Stimulated activated naive CD4-positive, alpha-beta T cell (primary cell): ENCODE measurements around the gene GBX2.
"Not testable (repeated sequence)": the region's sequence is repeated elsewhere in the genome, so short reads cannot be mapped to it uniquely, and the experiment has no call there.

Source experiments
- DNase-seq, 6 experiments: peaks; one replicate each; lab custom pipeline; 2025; lab: John Stamatoyannopoulos, UW

The GBX2 gene

DNA sequence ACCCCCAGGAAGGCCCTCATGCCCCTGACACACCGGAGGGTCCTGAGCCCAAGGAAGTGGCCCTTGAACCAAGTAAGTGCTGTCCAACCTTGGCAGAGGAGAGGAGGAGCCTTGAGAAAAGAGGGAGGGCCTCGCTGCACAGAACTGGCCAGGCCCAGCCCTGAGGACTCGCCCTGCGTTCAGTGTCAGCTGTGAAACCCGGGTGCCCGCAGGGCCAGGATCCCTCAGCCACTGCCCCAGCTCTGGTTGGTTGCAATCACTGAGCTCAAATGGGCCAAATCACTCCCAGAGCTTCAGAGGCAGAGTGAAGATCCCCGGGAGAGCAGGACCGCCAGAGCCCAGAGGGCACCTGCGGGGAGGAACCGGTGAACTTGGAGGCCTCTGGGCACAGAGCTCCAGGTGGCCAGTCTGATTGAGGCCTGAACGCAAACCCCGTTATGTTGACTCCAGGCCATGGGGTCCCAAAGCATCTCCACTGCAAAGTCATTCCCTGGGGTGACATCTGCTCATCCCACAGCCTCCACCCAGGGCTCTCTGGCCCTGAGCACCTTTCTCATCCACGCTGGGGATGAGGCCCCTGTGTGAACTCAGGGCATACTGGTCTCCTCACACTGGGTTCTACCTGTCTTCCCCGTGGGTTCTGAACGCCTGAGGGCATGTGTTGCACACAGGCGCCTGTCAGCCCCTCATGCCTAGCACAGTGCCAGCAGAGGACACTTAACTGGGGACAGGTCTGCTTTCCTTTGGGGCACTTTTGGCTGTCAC lies 11.9 kb downstream of the GBX2 start:
- DNase-seq, result no peak

DNA sequence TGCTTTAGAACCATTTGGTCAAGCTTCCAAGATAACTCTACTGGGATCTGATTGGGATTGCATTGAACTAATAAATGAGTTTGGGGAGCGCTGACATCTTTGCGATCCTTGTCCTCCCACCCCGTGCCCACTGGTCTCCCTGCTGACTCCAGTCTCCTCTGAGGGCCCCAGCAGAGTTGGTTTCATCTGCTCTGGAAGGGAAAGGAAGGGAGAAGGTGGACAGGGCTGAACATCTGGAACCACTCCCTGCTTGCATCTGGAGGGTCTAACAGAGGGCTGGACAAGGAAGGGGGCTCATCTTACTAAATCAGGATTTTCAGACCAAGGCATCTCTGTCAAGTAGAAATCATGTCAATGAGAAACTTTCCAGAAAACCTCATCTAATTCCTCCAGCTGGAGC lies 12.8 kb downstream of the GBX2 start:
- no peak for DNase-seq

DNA sequence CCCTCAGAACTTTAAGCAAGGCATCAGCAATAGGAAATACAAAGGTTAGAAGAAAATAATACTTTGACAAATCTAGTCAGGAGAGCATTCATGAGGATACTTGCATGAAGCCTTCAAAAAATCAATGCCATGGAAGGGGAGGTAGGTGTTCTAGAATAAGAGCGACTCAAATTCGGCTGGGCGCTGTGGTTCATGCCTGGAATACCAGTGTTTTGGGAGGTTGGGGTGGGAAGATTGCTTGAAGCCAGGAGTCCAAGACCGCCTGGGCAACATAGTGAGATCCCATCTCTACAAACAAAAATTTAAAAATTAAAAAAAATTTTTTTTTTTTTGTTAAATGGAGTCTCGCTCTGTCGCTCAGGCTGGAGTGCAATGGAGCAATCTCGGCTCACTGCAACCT lies 21.8 kb downstream of the GBX2 start:
- no peak for DNase-seq

GRCh38 chr2:236143811-236144210 lies 24.4 kb downstream of the GBX2 start:
- no peak for DNase-seq

- not testable (repeated sequence) for DNase-seq
Measured at GRCh38 chr2:236141616-236142015, 26.6 kb downstream of the GBX2 start.

DNA sequence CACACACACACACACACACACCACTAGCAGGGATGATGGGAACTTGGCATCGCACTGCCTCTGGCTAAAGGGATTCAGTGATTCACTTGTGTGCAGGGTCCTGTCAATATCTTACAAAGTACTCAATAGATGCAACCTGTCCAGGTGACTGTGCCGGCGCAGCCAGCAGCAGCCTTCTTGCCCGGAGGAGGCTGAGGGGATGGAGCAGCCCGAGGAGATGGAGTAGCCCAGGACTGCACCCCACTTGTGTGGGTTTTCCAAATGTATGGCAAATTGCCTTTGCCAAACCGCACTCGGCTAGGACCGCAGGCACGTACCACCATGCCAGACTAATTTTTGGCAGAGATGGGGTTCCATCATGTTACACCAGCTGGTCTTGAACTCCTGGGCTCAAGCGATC lies 31.1 kb downstream of the GBX2 start:
- DNase-seq, result no peak

- DNase-seq, result no peak
Measured at GRCh38 chr2:236136538-236136937, 31.6 kb downstream of the GBX2 start.

- no peak for DNase-seq
Measured at GRCh38 chr2:236133410-236134012, 34.7 kb downstream of the GBX2 start.

DNA sequence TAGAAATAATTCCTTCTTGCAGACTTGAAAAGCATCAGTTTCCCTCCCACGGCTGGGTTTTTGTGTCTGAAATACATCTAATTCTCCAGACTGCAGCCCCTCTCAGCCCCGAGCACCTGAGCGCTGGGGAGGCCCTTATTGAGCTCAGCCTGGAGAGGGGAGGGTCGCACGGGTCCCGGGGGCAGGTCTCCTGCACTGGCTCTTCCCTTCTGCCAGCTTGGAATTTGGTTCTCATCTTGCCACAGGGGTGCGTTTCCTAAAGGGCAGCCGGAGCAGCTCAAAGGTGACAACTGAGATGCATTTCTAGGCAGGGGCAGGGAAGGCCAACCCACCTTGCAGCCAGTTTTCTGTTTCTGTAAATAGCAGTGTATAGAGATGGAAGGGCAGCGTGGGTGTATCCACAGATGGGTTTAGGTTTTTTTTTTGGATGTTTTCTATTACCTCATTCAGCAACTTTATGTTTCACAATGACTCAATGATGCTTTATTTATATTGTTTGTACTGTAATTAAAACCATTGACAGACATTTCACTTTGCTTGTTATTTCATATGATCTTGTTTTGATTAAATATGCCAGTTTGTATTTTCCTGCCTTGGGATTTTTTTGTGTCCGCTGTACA lies 37.0 kb downstream of the GBX2 start:
- no peak for DNase-seq

GRCh38 chr2:236130349-236130998 lies 37.7 kb downstream of the GBX2 start:
- DNase-seq, result no peak

DNA sequence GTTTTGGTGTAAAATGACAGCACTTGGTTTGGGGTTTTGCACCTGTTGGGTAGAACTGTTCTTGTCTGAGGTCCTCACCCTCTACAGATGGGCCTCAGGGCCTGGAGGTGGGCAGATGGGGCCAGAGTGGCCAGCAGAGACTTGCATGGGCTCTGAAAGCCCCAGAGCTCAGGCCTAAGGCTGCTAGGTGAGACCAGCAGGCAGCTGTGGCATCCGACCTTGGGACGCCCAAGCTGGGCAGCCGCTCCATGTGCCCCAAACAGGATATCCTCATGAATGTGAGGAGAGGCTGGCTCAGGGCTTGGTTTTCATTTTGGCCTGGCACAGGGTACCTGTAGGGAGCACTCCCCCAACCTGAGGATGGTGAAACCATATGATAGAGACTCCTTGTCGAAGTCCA lies 38.3 kb downstream of the GBX2 start:
- no peak for DNase-seq

- DNase-seq, result no peak
Measured at GRCh38 chr2:236128321-236128720, 39.9 kb downstream of the GBX2 start.

DNA sequence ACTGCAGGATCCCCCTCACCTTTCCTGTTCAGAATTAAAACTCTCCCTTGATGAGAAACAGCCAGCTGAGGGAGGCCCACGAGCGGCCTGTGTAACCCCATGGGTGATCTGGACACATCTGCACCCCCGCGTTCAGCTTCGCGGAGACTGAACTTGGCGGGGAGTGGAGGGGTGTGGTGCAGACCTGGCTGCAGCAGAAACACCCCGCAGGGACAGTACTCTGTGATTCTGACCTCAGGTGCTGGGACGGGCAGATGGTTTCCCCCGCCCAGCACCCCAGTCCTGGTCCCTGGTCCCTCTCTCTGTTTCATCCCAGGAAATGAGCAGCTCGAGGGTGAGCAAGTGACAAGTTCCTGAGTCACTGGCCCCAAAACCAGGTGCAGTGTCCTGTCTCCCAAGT lies 41.2 kb downstream of the GBX2 start:
- DNase-seq, result no peak

DNA sequence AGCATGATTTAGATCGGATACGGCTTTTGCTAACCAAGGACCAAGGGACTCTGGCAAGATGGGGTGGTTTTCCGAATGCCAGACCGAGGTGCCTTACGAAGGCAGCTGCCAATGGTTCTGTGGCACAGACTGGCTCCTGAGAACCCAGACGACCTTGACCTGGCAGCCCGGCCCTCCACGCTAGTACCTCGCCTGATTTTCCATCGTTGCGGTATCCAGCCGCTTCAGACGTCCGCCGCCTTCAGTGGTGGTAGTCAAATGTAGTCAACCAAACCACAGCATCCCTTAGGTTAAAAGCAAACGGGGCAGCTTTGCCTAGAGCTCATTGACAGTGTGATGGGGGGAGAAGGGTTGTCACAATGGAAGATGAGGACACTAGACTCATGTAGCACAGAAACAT lies 42.6 kb downstream of the GBX2 start:
- DNase-seq, result no peak

DNA sequence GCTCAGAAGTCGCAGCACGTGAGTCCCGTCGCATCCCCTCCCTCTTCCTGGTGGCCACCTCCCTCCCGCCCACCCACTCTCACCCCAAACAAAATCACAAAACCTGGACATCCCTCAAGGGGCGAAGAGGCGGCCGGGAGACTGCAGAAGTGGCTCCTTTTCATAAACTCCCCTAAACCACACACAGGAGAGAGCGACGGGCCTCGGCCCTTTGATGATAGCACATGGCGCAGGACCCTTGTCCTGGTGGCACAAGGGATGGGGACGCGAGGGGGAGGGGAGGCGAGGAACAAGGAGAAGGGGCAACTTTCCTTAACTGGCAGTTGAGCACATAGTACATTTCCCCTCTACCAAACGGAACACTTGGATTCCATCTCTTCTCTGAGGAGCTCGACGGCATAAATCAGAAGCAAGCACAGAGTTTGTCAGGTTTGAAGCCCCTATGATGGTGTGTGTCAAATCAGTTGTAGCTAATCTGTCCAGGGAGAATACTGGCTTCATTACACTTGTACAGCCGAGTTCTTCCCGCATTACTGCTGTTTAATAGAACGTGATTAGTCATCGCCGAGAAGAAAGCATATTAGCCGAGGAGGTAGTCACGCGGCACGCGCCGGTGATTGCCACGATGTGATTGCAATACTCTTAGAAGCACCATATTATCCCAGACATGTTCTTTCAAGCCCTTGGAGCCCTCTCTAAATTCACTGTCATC lies 43.8 kb downstream of the GBX2 start:
- no peak for DNase-seq

DNA sequence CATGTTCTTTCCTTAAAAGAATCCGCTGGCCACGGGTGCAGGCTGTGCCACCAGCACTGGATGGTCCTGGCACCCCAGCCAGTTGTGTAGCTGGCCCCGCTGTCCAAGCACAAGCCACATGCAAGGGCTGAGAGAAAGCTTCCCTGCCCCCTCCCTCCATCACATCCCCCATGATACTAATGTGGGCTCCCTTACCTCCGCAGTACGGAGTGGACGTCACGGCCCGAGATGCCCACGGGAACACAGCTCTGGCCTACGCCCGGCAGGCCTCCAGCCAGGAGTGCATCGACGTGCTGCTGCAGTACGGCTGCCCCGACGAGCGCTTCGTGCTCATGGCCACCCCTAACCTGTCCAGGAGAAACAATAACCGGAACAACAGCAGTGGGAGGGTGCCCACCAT lies 44.5 kb downstream of the GBX2 start:
- no peak for DNase-seq

GRCh38 chr2:236122236-236122635 lies 46.0 kb downstream of the GBX2 start:
- DNase-seq, result no peak

GRCh38 chr2:236121546-236121945 lies 46.6 kb downstream of the GBX2 start:
- no peak for DNase-seq

- DNase-seq, result no peak
Measured at GRCh38 chr2:236120829-236121228, 47.4 kb downstream of the GBX2 start.

DNA sequence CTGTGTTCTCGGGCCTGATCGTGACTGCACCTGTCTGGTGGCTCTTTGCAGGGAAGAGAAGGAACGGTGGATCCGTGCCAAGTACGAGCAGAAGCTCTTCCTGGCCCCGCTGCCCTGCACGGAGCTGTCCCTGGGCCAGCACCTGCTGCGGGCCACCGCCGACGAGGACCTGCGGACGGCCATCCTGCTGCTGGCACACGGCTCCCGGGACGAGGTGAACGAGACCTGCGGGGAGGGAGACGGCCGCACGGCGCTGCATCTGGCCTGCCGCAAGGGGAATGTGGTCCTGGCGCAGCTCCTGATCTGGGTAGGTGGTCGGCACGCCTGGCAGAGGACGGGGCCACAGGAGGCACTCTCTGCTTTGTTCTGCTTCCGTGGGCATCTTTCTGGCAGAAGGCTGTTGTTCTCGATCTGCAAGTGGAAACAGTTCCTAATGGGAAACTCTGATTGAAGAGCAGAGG lies 48.0 kb downstream of the GBX2 start:
- DNase-seq, result no peak

DNA sequence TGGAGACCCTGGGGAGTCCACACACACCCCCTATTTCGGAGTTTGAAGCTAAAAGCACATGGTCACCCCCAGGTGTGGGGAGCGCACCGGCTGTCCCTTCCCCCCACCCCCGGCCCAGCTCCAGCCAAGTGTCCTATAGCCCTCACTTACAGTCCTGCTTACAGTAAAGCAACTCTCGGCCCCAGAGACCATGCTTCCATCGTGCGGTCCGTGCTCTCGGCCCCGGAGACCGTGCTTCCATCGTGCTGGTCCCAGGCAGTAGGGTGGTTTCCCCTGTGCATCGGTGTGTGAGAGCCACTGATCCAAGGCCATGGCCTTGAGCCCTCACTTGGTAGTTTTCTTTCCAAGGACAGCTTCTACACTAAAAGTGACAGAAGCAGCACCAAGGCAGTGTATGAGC lies 48.7 kb downstream of the GBX2 start:
- no peak for DNase-seq

- no peak for DNase-seq
Measured at GRCh38 chr2:236119003-236119402, 49.2 kb downstream of the GBX2 start.
